Measurements from ENCODE around the gene RNF14.

Gene RNF14

GRCh38 chr5:142012186-142012785 is 43.4 kb downstream of the RNF14 start:
- H3K36me3 ChIP-seq (ENCODE audit: insufficient read depth, low read depth, low read length) = peaks cover 34% of the 10 kb centered on the region
- peak overlapping the region; percentile 88 for H3K4me3 ChIP-seq (ENCODE audit: low read length)
- no peaks in the 10 kb centered on the region for H3K27me3 ChIP-seq (ENCODE audit: insufficient read depth, low read length)
- peak overlapping the region; percentile 62 for H3K27ac ChIP-seq (ENCODE audit: low read length)
- H3K9ac ChIP-seq (ENCODE audit: low read depth, low read length) = peak overlapping the region; percentile 95; the same call in 1 of the 2 replicates
- H3K9me3 ChIP-seq (ENCODE audit: insufficient read depth, low read depth, low read length) = no peaks in the 10 kb centered on the region
- H3K4me1 ChIP-seq (ENCODE audit: insufficient read depth, low read length) = peaks cover 5% of the 10 kb centered on the region; the same call in 1 of the 2 replicates

- H3K9ac ChIP-seq (ENCODE audit: low read depth, low read length) = peak within 1 kb of the TSS; percentile 95; the same call in 1 of the 2 replicates
- H3K4me1 ChIP-seq (ENCODE audit: insufficient read depth, low read length) = peaks cover 5% of the 10 kb centered on the region; the same call in 1 of the 2 replicates
- H3K36me3 ChIP-seq (ENCODE audit: insufficient read depth, low read depth, low read length) = peaks cover 28% of the 10 kb centered on the region
- no peaks in the 10 kb centered on the region for H3K9me3 ChIP-seq (ENCODE audit: insufficient read depth, low read depth, low read length)
- peak within 1 kb of the TSS; percentile 62 for H3K27ac ChIP-seq (ENCODE audit: low read length)
- peak within 1 kb of the TSS; percentile 88 for H3K4me3 ChIP-seq (ENCODE audit: low read length)
- no peaks in the 10 kb centered on the region for H3K27me3 ChIP-seq (ENCODE audit: insufficient read depth, low read length)
Measured at GRCh38 chr5:142012792-142013388, 44.0 kb downstream of the RNF14 start, which contains the start of gene GNPDA1. TSS of gene GNPDA1 (minus strand) at chr5:142013027. CDS start at chr5:142012035, 992 bp downstream.

GRCh38 chr5:142013734-142014521 is 45.0 kb downstream of the RNF14 start:
- Histone ChIP-seq H3K4me1 (ENCODE audit: insufficient read depth, low read length) (peaks cover 5% of the 10 kb centered on the region; the same call in 1 of the 2 replicates), H3K27ac (ENCODE audit: low read length) (no peak overlapping the region), H3K9me3 (ENCODE audit: insufficient read depth, low read depth, low read length) (no peaks in the 10 kb centered on the region), H3K27me3 (ENCODE audit: insufficient read depth, low read length) (no peaks in the 10 kb centered on the region), H3K36me3 (ENCODE audit: insufficient read depth, low read depth, low read length) (peaks cover 20% of the 10 kb centered on the region), H3K4me3 (ENCODE audit: low read length) (no peak overlapping the region; the same call in 1 of the 2 replicates), H3K9ac (ENCODE audit: low read depth, low read length) (peak overlapping the region; percentile 95; the same call in 1 of the 2 replicates)

- Histone ChIP-seq H3K4me1 (ENCODE audit: insufficient read depth, low read length) (peaks cover 5% of the 10 kb centered on the region; the same call in 1 of the 2 replicates), H3K4me3 (ENCODE audit: low read length) (no peak overlapping the region), H3K36me3 (ENCODE audit: insufficient read depth, low read depth, low read length) (peaks cover 11% of the 10 kb centered on the region), H3K9ac (ENCODE audit: low read depth, low read length) (no peak overlapping the region), H3K27ac (ENCODE audit: low read length) (no peak overlapping the region), H3K9me3 (ENCODE audit: insufficient read depth, low read depth, low read length) (peaks cover under 1% of the 10 kb centered on the region; the same call in 1 of the 2 replicates), H3K27me3 (ENCODE audit: insufficient read depth, low read length) (no peaks in the 10 kb centered on the region)
Measured at GRCh38 chr5:142014911-142015584, 46.1 kb downstream of the RNF14 start.

GRCh38 chr5:142015781-142016533 is 47.1 kb downstream of the RNF14 start:
- no peak overlapping the region for H3K4me3 ChIP-seq (ENCODE audit: low read length)
- no peak overlapping the region for H3K27ac ChIP-seq (ENCODE audit: low read length)
- no peak overlapping the region for H3K9ac ChIP-seq (ENCODE audit: low read depth, low read length)
- no peaks in the 10 kb centered on the region for H3K27me3 ChIP-seq (ENCODE audit: insufficient read depth, low read length)
- H3K36me3 ChIP-seq (ENCODE audit: insufficient read depth, low read depth, low read length) = peaks cover 9% of the 10 kb centered on the region
- peaks cover 5% of the 10 kb centered on the region; the same call in 1 of the 2 replicates for H3K4me1 ChIP-seq (ENCODE audit: insufficient read depth, low read length)
- peaks cover 6% of the 10 kb centered on the region; the same call in 1 of the 2 replicates for H3K9me3 ChIP-seq (ENCODE audit: insufficient read depth, low read depth, low read length)

GRCh38 chr5:142016556-142016955 is 47.7 kb downstream of the RNF14 start:
- no peaks in the 10 kb centered on the region for H3K27me3 ChIP-seq (ENCODE audit: insufficient read depth, low read length)
- peaks cover 6% of the 10 kb centered on the region; the same call in 1 of the 2 replicates for H3K9me3 ChIP-seq (ENCODE audit: insufficient read depth, low read depth, low read length)
- 0 out of 2 replicates have a peak, but pooled peaks cover 3% of the 10 kb centered on the region for H3K36me3 ChIP-seq (ENCODE audit: insufficient read depth, low read depth, low read length)
- H3K4me1 ChIP-seq (ENCODE audit: insufficient read depth, low read length) = peaks cover 5% of the 10 kb centered on the region; the same call in 1 of the 2 replicates
- no peak overlapping the region for H3K9ac ChIP-seq (ENCODE audit: low read depth, low read length)
- H3K27ac ChIP-seq (ENCODE audit: low read length) = no peak overlapping the region
- H3K4me3 ChIP-seq (ENCODE audit: low read length) = no peak overlapping the region

GRCh38 chr5:142017832-142018427 is 49.0 kb downstream of the RNF14 start:
- Histone ChIP-seq H3K27me3 (ENCODE audit: insufficient read depth, low read length) (0 out of 2 replicates have a peak, but pooled peaks cover 6% of the 10 kb centered on the region), H3K27ac (ENCODE audit: low read length) (no peak overlapping the region), H3K4me3 (ENCODE audit: low read length) (no peak overlapping the region), H3K9me3 (ENCODE audit: insufficient read depth, low read depth, low read length) (peaks cover 6% of the 10 kb centered on the region; the same call in 1 of the 2 replicates), H3K36me3 (ENCODE audit: insufficient read depth, low read depth, low read length) (no peaks in the 10 kb centered on the region), H3K4me1 (ENCODE audit: insufficient read depth, low read length) (peaks cover 5% of the 10 kb centered on the region; the same call in 1 of the 2 replicates), H3K9ac (ENCODE audit: low read depth, low read length) (no peak overlapping the region)

- Histone ChIP-seq H3K4me1 (ENCODE audit: insufficient read depth, low read length) (peaks cover 5% of the 10 kb centered on the region; the same call in 1 of the 2 replicates), H3K4me3 (ENCODE audit: low read length) (no peak overlapping the region), H3K9me3 (ENCODE audit: insufficient read depth, low read depth, low read length) (peaks cover 6% of the 10 kb centered on the region; the same call in 1 of the 2 replicates), H3K36me3 (ENCODE audit: insufficient read depth, low read depth, low read length) (no peaks in the 10 kb centered on the region), H3K27me3 (ENCODE audit: insufficient read depth, low read length) (0 out of 2 replicates have a peak, but pooled peaks cover 7% of the 10 kb centered on the region), H3K9ac (ENCODE audit: low read depth, low read length) (no peak overlapping the region), H3K27ac (ENCODE audit: low read length) (no peak overlapping the region)
Measured at GRCh38 chr5:142020122-142020659, 51.3 kb downstream of the RNF14 start.

- Histone ChIP-seq H3K4me1 (ENCODE audit: insufficient read depth, low read length) (peaks cover 7% of the 10 kb centered on the region; the same call in 1 of the 2 replicates), H3K36me3 (ENCODE audit: insufficient read depth, low read depth, low read length) (no peaks in the 10 kb centered on the region), H3K27me3 (ENCODE audit: insufficient read depth, low read length) (0 out of 2 replicates have a peak, but pooled peaks cover 7% of the 10 kb centered on the region), H3K9me3 (ENCODE audit: insufficient read depth, low read depth, low read length) (peaks cover 6% of the 10 kb centered on the region; the same call in 1 of the 2 replicates), H3K9ac (ENCODE audit: low read depth, low read length) (no peak overlapping the region), H3K4me3 (ENCODE audit: low read length) (no peak overlapping the region), H3K27ac (ENCODE audit: low read length) (no peak overlapping the region)
Measured at GRCh38 chr5:142023836-142024235, 54.9 kb downstream of the RNF14 start.

GRCh38 chr5:142024771-142025304 is 55.9 kb downstream of the RNF14 start:
- Histone ChIP-seq H3K9ac (ENCODE audit: low read depth, low read length) (peak overlapping the region; percentile 80; the same call in 1 of the 2 replicates), H3K27me3 (ENCODE audit: insufficient read depth, low read length) (0 out of 2 replicates have a peak, but pooled peaks cover 7% of the 10 kb centered on the region), H3K4me1 (ENCODE audit: insufficient read depth, low read length) (peaks cover 7% of the 10 kb centered on the region; the same call in 1 of the 2 replicates), H3K9me3 (ENCODE audit: insufficient read depth, low read depth, low read length) (peaks cover 6% of the 10 kb centered on the region; the same call in 1 of the 2 replicates), H3K36me3 (ENCODE audit: insufficient read depth, low read depth, low read length) (no peaks in the 10 kb centered on the region), H3K4me3 (ENCODE audit: low read length) (peak overlapping the region; percentile 85), H3K27ac (ENCODE audit: low read length) (peak overlapping the region; percentile 28)

Data from iPS-20b (cell line).